ENCODE results near the gene CD160.
"Not testable (repeated sequence)": the region's sequence is repeated elsewhere in the genome, so short reads cannot be mapped to it uniquely, and the experiment has no call there.

The CD160 gene

DNA sequence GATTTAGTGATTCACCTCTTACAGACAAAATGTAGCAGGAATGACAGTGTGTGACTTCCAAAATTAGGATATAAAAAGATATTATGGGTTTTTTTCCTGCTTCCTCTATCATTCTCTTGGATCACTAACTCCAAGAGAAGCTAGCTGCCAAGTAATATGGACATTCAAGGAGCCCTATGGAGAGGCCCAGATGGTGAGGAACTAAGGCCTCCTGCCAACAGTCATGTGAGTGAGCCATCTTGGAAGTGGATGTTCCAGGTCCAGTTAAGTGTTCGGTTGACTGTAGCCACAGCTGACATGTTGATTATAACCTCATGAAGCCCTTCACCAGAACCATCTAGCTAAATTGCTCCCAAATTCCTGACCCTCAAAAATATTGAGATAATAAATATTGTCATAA is 38.8 kb downstream of the CD160 start:
- no peak overlapping the region for H3K4me3 ChIP-seq (ENCODE audit: low read depth, low read length)

DNA sequence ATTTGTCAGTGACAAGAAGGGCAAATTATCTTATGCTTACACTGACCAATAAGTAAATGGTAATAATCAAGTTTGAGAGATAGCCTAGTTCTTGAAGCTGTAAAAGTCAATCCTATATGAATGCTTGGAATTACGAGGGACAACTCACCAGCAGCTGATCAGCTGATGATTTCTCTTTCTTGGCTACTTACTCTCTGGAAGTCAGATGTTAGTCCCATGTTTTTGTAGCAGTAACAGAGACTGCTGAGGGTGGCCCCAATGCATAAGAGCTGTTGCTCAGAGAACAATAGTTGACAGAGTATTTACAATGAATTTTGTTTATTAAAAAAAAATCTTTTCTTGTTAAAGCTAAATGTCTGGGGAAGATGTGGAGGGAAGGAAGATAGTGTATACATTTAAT is 39.3 kb downstream of the CD160 start:
- no peak overlapping the region for H3K4me3 ChIP-seq (ENCODE audit: low read depth, low read length)

DNA sequence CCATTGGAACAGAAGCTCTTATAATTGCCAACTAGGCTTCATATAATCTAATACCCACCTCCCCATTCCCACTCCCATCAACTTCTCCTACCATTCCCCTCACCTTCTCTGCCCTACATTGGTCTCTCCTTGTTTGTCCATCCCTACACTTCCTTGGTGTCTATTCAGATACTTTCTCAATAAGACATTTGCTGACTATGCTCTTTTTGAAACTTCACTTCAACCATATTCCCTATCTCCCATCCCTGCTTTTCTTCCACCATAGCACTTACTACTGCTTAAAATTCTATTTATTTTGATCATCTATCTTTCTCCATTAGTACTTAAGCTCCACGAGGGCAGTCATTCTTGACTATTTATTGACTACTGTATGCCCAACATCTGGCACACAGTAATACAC is 40.4 kb downstream of the CD160 start:
- no peak overlapping the region for H3K4me3 ChIP-seq (ENCODE audit: low read depth, low read length)

DNA sequence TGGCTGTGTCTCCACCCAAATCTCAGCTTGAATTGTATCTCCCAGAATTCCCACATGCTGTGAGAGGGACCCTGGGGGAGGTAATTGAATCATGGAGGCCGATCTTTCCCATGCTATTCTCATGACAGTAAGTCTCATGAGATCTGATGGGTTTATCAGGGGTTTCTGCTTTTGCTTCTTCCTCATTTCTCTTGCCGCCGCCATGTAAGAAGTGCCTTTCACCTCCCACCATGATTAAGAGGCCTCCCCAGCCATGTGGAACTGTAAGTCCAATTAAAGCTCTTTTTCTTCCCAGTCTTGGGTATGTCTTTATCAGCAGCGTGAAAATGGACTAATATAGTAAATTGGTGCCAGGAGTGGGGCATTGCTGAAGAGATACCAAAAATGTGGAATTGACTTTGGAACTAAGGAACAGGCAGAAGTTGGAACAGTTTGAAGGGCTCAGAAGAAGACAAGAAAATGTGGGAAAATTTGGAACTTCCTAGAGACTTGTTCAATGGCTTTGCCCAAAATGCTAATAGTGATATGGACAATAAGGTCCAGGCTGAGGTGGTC is 41.2 kb downstream of the CD160 start:
- not testable (repeated sequence) for H3K4me3 ChIP-seq (ENCODE audit: low read depth, low read length)

DNA sequence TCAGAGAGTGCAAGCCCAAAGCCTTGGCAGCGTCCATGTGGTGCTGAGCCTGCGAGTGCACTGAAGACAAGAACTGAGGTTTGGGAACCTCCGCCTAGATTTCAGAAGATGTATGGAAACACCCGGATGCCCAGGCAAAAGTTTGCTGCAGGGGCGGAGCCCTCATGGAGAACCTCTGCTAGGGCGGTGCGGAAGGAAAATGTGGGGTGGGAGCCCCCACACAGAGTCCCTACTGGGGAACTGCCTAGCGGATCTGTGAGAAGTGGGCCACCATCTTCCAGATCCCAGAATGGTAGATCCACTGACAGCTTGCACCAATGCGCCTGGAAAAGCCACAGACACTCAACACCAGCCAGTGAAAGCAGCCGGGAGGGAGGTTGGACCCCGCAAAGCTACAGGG is 42.2 kb downstream of the CD160 start:
- not testable (repeated sequence) for H3K4me3 ChIP-seq (ENCODE audit: low read depth, low read length)

DNA sequence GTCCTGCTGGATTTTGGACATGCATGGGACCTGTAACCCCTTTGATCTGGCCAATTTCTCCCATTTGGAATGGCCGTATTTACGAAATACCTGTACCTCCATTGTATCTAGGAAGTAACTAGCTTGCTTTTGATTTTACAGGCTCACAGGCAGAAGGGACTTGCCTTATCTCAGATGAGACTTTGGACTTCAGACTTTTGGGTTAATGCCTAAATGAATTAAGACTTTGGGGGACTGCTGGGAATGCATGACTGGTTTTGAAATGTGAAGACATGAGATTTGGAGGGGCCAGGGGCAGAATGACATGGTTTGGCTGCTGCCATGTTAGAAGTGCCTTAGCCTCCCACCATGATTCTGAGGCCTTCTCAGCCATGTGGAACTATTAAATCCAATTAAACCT is 42.7 kb downstream of the CD160 start:
- H3K4me3 ChIP-seq (ENCODE audit: low read depth, low read length), result not testable (repeated sequence)

DNA sequence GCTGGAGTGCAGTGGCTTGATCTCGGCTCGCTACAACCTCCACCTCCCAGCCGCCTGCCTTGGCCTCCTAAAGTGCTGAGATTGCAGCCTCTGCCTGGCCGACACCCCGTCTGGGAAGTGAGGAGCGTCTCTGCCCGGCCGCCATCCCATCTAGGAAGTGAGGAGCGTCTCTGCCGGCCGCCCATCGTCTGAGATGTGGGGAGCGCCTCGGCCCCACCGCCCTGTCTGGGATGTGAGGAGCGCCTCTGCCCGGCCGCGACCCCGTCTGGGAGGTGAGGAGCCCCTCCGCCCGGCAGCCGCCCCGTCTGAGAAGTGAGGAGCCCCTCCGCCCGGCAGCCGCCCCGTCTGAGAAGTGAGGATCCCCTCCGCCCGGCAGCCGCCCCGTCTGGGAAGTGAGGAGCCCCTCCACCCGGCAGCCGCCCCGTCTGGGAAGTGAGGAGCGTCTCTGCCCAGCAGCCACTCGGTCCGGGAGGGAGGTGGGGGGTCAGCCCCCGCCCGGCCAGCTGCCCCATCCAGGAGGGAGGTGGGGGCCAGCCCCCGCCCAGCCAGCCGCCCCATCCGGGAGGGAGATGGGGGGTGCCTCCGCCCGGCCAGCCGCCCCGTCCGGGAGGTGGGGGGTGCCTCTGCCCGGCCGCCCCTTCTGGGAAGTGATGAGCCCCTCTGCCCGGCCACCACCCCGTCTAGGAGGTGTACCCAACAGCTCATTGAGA is 45.1 kb downstream of the CD160 start:
- not testable (repeated sequence) for H3K4me3 ChIP-seq (ENCODE audit: low read depth, low read length)

DNA sequence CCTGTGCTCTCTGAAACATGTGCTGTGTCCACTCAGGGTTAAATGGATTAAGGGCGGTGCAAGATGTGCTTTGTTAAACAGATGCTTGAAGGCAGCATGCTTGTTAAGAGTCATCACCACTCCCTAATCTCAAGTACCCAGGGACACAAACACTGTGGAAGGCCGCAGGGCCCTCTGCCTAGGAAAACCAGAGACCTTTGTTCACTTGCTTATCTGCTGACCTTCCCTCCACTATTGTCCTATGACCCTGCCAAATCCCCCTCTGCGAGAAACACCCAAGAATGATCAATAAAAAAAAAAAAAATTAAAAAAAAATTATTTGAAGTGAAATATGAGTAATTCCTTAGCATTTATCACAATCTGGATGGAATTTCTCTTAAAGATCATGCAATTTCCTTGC is 45.8 kb downstream of the CD160 start:
- not testable (repeated sequence) for H3K4me3 ChIP-seq (ENCODE audit: low read depth, low read length)

DNA sequence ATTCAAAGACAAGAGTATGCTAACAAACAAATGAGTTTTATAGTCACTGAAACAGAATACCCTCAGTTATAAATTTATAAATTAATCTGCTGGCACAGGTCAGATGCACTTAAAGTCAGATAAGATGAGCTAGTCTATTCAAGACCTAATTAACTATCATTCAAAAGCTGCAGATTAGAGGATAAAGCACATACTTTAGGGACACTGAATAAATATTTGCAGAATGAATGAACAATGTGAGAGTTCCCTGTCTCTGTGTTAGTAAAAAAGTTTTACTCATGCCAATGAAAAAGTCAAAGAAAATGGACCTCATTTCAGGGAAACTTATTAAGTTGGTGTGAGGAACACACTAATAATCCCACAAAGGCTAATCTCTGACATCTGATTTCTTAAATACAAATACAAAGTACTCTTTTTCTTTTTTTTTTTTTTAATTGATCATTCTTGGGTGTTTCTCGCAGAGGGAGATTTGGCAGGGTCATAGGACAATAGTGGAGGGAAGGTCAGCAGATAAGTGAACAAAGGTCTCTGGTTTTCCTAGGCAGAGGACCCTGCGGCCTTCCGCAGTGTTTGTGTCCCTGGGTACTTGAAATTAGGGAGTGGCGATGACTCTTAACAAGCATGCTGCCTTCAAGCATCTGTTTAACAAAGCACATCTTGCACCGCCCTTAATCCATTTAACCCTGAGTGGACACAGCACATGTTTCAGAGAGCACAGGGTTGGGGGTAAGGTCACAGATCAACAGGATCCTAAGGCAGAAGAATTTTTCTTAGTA is 46.5 kb downstream of the CD160 start:
- not testable (repeated sequence) for H3K4me3 ChIP-seq (ENCODE audit: low read depth, low read length)

DNA sequence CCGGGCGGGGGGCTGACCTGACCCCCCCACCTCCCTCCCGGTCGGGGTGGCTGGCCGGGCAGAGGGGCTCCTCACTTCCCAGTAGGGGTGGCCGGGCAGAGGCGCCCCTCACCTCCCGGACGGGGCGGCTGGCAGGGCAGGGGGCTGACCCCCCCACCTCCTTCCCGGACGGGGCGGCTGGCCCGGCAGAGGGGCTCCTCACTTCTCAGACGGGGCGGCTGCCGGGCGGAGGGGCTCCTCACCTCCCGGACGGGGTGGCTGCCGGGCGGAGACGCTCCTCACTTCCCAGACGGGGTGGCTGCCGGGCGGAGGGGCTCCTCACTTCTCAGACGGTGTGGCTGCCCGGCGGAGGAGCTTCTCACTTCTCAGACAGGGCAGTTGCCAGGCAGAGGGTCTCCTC is 47.6 kb downstream of the CD160 start:
- not testable (repeated sequence) for H3K4me3 ChIP-seq (ENCODE audit: low read depth, low read length)

DNA sequence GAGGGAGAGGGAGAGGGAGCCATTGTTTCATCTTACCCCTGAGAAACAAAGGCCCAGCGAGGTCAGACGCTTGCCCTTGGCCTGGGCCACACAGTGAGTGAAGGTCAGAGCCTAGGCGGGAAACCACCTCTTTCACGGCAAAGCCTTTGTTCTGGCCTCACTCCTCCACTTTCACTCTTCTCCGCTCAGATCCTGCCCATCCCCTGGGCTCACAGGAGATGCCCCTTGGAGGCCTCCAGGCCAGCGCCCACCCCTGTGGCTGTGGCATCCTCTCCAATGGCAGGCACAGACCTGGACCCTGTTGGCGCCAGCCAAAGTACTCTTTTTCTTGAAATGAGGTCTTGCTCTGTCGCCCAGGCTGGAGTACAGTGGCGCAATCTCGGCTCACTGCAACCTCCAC is 48.7 kb downstream of the CD160 start:
- H3K4me3 ChIP-seq (ENCODE audit: low read depth, low read length), result not testable (repeated sequence)

DNA sequence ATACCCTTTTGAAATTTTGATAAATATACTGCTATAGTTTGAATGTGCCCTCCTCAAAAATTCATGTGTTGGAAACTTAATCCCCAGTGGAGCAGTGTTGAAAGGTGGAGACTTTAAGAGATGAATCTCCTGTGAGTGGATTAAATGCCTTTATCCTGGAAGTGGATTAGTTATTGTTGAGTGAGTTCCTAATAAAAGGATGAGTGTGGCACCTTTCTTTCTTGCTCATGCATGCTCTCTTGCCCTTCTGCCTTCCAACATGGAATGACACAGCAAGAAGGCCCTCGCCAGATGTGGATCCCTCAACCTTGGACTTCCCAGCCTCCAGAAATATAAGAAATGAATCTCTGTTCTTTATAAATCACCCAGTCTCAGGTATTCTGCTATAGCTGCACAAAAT is 51.8 kb downstream of the CD160 start:
- H3K4me3 ChIP-seq (ENCODE audit: low read depth, low read length), result no peak overlapping the region

DNA sequence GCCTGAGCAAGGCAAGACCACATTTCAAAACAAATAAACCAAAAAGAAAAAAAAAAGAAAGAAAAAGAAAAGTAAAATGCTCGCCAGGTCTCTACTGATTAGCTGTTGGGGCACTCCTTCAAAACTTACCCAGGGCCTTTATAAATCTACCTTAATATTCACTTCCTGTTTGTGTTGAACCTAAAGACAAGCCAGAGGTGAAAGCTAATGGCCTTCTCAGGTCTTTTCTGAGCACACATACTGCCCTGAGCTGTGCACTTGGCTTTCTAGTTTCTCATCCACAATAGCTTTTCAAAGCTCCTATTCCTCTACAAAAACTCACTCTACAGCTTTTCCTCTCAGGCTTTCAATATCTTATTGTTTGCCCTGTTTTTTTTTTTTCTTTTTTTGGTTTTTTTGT is 54.1 kb downstream of the CD160 start:
- H3K4me3 ChIP-seq (ENCODE audit: low read depth, low read length), result no peak overlapping the region

DNA sequence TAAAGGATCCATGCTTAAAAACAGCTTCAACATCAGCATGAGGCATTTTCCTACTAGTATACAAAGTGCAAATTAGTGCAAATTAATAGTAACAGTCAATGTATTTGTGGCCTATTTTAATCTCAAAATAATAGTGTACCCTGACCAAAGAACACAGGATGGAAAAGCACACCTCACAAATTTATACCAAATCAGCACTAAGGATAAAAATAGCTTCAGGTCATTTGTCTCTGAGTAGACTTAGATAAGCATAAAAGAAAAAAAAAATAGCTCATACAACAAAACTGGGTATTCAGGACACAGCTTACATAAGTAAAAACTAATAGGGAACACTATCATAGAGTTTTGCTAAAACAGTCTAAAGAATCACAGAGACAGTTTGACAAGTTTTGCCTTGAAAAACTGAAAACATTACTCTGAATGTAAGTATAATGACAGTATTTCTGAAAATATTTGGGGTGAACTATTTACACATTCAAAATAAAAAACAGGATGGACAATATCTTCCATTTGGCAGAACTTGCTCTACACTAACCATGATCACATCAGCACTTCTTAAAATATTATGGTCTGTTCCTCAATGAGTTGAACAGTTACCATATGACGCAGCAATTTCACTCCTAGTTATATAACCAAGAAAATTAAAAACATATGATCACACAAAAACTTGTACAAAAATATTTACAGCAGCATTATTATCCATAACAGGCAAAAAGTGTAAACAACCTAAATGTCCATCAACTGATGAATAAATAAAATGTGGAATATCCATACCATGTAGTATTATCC is 58.3 kb downstream of the CD160 start:
- H3K4me3 ChIP-seq (ENCODE audit: low read depth, low read length), result no peak overlapping the region

DNA sequence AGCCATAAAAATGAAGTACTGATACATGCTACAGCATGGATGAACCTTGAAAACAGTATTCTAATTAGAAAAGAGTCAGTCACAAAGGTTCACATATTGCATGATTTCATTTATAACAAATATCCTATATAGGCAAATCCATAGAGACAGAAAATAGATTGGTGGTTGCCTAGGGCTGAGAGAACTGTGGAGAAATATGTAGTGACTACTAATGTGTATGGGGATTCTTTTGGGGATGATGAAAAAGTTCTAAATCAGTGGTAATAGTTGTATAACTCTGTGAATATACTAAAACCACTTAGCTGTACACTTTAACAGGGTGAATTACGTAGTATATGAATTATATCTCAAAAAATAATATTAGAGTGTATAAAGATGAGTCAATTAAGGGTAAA is 58.8 kb downstream of the CD160 start:
- no peak overlapping the region for H3K4me3 ChIP-seq (ENCODE audit: low read depth, low read length)

DNA sequence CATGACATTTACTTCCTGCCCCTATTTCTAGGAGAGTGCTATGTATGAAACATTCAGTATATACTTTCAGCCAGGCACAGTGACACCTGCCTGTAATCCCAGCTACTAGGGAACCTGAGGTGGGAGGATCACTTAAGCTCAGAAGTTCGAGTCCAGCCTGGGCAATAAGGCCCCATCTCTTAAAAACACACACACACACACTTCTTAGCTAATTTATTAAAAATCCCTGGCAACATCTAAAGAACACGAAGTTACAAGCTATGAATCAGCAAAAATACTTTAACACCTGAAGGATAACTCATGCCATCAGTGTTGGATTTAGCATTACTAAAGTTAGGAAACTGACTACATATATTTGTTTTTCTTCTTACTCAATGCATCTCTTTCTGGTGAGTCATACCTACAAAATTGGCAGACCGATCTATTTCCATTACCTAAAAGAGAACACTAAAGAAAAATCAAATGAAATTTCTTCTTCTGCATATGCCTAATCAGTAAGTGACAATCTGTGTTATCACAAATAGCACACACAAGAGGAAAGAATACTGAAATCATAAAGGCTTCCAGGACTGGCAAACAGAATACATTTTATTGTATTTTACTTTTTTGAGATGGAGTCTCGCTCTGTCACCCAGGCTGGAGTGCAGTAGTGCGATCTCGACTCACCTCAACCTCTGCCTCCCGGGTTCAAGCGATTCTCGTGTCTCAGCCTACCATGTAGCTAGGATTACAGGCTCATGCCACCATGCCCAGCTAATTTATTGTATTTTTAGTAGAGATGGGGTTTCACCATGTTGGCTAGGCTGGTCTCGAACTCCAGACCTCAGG is 63.2 kb downstream of the CD160 start:
- no peak overlapping the region for H3K4me3 ChIP-seq (ENCODE audit: low read depth, low read length)

DNA sequence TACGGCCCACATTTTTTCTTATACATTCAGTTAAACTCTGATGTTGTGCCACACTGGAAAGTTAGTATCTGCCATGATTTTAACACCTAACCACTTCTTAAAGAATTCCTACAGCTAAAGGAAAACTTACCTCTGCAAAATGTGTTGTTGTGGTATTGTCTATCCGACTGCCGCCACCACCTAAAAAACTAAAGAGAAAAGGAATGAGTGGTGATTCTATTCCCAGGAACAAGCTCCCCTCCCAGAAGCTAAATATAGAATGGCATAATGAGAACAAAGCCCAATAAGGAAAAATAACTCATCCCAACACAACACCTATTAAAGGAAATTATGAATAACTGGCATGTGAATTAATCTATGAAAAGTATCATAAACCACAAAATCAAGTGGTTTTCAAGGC is 65.1 kb downstream of the CD160 start:
- H3K4me3 ChIP-seq (ENCODE audit: low read depth, low read length), result no peak overlapping the region

DNA sequence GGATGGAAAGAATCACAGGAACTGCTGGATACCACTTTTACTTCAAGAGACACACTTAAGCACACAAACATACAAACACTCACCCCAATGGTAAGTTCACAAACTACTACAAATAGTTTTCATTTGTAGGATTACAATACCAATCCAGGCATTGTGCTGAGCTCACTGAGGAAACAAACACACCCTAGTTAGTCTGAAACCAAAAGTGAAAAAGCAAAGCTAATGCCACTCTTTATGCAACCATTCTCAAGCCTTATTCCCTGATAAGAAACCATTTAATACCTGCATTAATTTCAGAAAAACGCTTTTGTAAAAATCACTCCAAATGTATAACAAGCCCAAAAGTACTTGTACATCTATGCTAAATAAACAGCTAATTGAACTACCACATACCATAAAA is 66.2 kb downstream of the CD160 start:
- no peak overlapping the region for H3K4me3 ChIP-seq (ENCODE audit: low read depth, low read length)

DNA sequence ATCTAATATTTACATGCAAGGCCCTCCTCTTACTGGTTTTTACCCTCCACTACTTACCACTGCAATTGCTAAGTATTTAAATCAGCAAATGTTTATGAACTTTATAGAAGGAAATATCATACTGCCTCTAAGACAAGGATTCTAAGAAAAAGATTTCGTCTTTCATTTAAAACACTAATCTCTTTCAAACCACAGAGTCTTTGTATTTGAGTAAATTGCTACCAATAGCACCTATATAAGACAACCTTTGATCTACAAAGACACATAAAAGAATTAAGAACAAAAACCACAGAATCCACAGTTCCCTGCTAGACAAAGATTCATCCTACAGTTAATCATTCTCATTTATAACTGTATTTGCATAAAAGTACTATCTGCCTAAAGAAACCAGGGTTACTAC is 67.0 kb downstream of the CD160 start:
- H3K4me3 ChIP-seq (ENCODE audit: low read depth, low read length), result no peak overlapping the region

DNA sequence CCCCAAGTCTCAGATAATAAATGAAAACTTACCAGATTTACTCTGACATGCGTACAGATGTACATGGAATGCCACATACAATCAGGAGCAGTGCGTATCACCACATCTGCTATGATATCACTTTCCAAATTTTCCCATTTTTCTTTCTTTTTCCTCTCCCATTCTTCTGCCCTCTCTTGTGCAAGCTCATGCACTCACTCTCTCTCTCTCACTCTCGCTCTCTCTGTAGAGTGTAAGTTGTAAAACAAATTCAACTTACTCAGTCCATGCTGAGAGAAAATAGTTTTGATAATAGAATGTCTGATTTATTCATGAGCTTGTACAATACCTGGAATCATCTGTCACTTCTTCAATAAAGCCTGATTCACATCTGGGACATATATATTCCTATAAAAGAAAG is 69.3 kb downstream of the CD160 start:
- no peak overlapping the region for H3K4me3 ChIP-seq (ENCODE audit: low read depth, low read length)

All from iPS-11a (cell line).